Putamen (tissue), 1 donor: ENCODE data around the gene PNMA6F.
A peak's percentile ranks its signal among the peaks of the same experiment; 100 is the strongest.
"Not testable (repeated sequence)": the region's sequence is repeated elsewhere in the genome, so short reads cannot be mapped to it uniquely, and the experiment has no call there.

Experiments
- DNase-seq: peaks from one replicate; pipeline ENCODE4 v3.0.0-alpha.2; 2016; ENCODE audit warnings: low spot score

PNMA6F gene

GRCh38 chrX:153334654-153335295, 13.2 kb upstream of the PNMA6F start:
- no peak for DNase-seq

- peak; percentile 80 for DNase-seq
These were observed 12.5 kb upstream of the PNMA6F start, which contains the start of gene ZNF275 for GRCh38 chrX:153333821-153334653. Gene ZNF275, plus strand, starts transcription at chrX:153334153. Its CDS starts 2,527 bp downstream, at chrX:153336680.

- DNase-seq: no peak
These were observed 11.7 kb upstream of the PNMA6F start for GRCh38 chrX:153333266-153333665.

GRCh38 chrX:153327561-153327960, 6.0 kb upstream of the PNMA6F start:
- no peak for DNase-seq

DNA sequence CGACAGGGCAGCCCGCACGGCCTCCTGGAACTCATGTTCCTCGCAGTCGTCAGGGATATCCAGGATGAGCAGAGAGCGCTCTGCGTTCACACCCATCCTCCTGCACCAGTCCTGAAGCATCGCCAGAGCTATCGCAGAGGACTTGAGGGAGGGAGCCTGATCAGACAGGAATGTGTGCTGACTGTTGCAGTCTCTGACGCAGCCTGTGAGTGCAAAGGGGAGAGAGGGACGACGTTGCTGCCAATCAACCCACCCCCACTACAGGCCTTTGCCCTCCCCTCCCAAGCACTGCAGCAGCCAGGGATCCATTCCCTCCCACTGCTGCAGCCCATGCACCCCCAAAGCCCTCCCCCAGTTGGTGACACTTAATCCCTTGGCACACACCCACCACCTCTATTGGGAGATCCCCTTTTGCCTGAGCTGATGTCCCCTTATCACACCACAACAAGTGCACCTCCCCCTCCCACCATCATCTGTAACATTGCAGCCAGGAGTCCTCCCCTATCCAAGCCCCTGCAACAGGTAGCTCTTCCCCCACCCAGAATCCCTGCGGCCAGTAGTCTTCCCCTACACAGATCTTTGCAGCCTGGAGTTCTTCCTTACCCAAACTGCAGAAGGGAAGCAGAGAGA, 897 bp downstream of the PNMA6F start:
- DNase-seq: no peak

DNA sequence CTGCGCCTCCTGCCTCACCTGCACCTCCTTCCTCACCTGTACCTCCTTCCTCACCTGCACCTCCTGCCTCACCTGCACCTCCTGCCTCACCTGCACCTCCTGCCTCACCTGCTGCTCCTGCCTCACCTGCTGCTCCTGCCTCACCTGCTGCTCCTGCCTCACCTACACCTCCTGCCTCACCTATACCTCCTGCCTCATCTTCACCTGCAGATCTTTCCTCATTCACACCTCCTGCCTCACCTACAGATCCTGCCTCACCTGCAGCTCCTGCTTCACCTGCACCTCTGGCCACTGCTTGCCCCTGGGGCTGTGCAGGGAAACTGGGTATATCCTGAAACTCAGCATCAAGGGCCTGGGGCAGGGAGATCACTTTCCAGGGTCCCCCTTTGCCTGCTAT, 1.5 kb downstream of the PNMA6F start:
- not testable (repeated sequence) for DNase-seq

DNA sequence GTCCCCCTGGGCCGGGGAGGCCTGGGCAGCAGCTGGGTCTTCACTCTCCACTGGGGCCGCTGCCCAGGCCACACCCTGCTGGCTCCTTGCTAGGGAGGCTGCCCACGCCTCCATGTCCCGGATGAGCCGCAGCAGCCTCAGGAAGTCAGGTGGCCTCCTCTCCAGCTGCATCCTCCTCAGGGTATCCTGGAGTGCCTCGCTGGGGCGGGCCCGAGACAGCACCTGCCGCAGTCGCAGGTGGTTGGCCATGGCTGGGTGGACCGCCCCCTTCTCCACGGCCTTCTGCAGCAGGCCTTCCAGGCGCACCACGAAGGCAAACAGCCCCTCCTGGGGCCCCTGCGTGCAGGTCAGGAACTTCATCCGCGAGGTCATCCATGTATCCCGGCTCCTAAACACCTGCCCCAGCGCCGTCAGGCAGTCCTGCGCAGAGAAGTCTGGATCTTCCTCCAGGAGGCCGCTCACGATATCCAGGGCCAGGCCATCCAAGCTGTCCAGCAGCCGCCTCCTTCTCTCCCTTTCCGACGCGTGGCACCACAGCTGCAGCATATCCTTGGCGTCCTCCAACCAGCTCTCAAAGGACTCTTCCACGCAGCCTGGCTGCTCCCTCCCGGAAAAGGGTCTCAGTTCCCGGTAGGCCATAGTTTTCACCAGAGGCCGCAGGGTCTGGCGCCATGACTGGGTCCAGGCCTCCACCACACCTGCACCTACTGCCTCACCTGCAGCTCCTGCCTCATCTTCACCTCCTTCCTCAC, 2.1 kb downstream of the PNMA6F start:
- no peak for DNase-seq

DNA sequence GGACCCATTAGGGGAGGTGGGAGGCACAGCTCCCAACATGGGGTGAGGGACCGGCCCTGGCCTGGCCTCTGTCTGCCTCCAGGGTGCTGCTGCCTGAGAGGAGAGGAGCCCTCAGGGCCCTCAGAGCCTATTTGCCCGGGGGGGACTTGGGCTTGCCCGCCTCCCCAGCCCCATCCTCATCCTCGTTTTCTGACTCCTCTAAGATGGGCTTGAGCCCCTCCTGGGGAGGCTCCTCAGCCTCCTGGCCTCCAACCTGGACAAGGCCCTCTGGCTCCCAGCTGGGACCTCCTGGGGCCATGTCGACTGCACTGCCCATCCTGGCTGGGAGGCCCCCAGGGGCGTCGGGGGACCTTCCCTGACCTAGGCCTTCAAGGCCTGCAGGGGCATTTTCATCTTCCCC, 2.8 kb downstream of the PNMA6F start:
- no peak for DNase-seq

GRCh38 chrX:153317996-153318722, 3.4 kb downstream of the PNMA6F start:
- no peak for DNase-seq

DNA sequence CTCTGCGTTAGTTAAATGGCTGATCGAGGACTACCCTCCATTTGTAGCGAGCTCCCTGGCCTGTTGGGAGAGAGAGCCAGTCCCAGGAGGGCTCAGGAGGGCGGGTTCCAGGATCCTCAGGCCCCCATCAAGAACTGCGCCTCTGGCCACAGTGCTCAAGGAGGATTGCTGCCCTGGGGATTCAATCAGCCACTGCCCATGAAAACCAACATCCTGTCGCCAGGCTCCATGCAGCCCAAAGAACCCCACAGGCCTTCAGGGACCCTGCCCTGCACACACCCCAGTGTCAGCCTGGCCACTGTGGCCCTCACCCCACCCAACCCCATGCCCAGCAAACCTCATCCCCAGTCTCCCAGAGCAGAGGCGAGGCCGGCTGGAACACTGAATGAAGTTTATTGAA, 4.3 kb downstream of the PNMA6F start:
- DNase-seq: no peak

- no peak for DNase-seq
These were observed 8.7 kb downstream of the PNMA6F start for GRCh38 chrX:153312842-153313241.

DNA sequence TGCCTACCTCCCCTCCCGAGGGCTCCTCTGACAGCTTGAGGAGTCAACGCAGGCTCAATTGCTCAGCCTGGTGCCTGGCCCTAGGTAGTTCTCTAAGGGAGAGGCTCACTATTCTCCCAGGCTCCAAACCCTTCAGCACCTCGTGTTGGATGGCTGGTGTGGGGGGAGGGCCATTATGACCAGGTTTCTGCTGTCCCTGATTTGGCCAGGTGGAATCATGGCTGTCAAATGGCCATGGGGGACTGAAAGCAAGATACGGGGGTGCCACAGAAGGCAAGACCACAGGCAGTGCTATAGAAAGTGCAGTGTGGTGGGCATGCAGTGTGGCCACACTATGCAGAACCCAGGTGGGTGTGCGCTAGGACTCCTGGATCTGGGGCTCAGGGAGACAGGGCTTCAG, 9.5 kb downstream of the PNMA6F start:
- no peak for DNase-seq

DNA sequence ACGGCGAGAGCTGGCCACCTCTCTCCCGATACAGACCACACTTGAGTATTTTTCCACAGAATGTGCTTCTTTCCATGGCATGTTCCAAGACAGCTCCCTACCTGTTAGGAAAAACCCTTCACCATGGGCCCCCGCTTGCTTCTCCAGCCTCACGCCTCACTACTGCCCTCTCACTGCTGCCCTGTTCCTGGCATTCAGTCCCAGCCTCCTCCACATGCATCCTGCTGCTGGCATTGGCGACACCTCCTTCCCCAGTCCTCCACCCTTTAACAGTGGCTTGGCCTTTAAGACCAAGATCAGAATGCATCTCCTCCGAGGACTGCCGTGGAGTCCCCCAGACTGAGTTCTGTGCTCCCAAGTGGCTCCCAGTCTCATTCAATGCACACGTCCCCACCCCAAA, 10.7 kb downstream of the PNMA6F start:
- DNase-seq: no peak

DNA sequence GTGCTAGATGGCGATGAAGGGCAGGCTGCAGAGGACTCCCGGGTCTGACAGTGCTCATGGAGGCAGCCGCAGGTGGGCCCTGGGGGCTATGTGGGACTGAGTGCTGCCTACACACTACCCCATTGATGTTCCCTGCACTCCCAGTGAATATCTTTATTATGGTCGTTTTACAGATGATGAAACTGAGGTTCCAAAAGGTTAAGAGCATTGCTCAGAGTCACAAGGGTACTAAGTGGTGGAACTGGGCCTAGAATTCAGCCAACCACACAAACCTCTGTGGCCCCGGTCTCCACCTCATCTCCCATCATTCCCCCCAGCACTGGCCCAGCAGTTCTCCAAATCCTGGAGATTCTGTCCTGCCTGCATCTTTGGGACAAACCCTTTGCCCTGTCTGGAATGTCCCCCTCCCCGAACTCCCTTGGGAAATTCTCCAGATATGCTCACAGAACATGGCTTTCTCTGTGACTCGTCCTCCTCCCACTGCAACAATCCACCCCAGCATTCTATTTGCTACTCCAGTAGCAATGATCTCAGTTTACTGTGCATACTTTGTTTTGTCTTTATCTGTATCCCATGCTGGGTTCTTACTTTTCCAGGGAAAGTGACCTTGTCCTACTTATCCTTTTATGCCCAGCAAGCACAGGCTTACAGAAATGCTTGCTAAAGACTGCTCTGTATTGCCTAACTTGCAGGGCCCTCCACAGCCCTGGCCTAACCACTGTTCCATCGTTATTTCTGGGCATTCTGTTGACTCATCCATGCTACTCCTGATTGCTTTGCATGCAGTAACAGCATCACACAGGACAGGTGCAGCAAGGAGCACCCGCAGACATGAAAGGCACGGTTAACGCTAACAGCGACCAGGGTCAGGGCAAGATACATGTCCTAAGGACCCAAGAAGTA, 14.0 kb downstream of the PNMA6F start:
- DNase-seq: no peak

DNA sequence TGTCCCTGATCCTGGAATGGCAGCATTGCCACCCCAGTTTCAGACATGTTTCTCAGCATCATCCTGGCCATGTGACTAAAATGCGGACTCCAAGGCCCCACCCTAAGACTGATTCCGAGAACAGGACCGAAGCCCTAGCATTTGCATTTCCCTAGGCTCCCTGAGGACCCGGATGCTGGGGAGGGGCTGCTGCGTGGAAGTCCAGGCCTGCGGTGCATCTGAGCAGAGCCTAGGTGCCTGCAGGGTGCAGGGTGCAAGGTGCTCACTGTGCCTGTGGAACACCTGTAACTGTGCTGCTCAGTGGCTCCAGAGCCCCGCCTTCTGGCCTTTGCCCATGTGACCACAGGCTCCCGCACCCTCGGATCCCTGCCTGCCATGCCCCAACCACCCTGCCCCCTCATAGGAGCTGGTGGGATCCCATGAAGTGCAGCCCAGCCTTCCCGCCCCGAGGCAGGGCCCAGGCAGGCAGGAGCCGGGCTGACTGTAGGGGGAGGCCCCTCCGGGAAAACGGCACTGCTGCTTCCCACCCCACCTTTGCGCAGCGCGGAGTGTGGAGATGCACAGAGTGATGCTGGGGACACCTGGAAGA, 14.9 kb downstream of the PNMA6F start:
- no peak for DNase-seq

DNA sequence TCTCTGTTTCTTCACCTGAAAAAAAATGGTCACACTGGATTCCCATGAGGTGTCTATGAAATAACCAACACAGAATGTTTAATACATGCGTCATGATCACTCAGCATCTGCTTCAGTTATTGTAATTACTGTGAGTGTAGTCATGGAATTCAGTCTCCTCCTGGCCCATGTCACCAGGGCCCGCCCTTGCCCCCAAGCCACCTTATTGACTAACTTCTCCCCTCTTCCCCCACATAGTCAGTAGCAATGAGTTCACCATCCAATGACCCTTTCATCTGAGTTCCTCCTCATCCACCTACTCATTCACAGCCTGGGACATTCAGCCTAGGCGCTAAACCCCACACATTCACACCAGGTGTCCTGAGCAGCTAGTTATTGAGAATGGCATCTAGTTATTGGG, 15.6 kb downstream of the PNMA6F start:
- no peak for DNase-seq

DNA sequence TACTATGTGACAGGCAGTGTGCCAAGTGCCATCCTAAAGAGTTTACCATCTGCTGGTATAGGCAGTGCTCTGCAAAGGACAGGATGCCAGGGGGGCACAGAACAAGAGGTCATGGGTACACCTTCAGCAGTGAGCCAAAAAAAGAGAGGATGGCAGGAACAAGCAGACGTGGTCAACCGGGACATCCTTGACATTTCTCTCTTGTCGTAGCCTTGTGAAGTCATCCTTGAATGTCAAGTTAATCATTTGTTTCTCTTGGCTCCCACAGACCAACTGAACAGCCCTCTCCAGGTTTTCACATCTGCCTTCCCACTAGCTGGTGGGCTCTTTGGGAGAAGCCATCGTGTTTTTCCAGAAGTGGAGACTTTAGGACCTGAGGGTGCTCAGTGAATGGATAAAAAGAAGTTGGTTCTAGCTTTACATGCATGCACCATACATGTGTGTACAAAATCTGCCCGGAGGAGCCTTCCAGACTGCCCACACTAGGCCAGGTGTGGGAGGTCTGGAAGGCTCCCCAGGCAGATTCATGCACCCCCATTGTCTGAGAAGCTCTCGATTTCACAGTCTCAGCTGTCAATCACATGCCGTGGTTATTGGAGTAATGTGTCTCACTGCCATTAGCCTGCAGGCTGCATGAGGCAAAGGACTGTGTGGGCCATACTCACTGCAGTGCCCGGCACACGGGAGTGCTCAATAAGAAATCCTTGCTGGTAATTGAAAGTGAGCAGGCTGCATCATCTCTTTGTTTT, 16.4 kb downstream of the PNMA6F start:
- DNase-seq: no peak

- DNase-seq: no peak
These were observed 18.0 kb downstream of the PNMA6F start for GRCh38 chrX:153303276-153304262.
